ENCODE data around the gene SMAD6.

SMAD6 gene

DNA sequence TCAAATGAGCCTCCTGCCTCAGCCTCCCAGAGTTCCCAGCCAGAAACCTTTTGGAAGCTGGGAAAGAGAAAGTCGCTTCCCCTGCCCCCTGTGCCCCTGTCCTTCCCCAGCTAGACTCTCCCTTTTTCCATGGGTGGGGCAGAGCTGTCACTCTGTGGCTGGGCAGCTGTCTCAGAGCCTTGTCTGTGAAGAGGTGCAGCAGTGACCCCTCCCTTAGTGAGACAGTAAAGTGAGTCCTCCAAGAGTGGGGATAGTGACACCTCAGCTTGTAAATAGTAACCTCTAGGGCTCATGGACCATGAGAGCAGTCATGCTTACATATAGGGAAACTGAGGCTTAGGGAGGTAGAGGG is 76.3 kb downstream of the SMAD6 start:
- DNase-seq = no peak

- DNase-seq = no peak
Observed at GRCh38 chr15:66778716-66779115, 76.7 kb downstream of the SMAD6 start.

DNA sequence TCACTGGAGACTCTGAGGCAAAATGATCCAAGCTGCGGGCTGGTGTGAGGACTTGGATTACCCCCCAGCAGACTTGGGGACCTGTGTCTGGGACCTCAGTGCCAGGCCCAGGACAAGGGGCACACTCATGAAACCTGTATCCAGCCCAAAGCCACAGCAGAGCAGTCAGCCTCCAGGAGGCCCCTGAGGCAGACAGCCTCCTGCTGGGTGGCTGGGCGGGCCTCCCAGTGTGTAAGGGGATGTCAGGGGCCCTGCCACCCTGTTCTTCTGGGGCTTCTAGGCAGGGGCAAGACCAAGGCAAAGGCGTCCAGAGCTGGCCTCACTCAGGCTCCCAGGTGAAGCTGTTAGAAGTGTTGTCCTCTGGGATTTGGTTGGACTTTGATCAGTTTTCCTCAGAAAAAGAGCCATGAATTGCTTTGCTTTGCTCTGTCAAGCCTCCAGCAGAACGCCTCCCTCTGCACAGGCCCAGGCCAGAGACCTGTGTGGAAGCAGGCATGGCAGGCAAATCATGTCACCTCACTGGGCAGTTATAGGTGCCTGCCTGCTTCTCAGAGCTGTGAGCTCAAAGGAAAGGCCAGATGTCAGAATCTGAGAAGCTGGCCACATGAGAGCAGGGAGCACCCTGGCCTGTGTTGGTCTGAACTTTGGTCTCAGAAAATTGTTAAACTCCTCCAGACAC is 77.4 kb downstream of the SMAD6 start:
- DNase-seq = no peak

DNA sequence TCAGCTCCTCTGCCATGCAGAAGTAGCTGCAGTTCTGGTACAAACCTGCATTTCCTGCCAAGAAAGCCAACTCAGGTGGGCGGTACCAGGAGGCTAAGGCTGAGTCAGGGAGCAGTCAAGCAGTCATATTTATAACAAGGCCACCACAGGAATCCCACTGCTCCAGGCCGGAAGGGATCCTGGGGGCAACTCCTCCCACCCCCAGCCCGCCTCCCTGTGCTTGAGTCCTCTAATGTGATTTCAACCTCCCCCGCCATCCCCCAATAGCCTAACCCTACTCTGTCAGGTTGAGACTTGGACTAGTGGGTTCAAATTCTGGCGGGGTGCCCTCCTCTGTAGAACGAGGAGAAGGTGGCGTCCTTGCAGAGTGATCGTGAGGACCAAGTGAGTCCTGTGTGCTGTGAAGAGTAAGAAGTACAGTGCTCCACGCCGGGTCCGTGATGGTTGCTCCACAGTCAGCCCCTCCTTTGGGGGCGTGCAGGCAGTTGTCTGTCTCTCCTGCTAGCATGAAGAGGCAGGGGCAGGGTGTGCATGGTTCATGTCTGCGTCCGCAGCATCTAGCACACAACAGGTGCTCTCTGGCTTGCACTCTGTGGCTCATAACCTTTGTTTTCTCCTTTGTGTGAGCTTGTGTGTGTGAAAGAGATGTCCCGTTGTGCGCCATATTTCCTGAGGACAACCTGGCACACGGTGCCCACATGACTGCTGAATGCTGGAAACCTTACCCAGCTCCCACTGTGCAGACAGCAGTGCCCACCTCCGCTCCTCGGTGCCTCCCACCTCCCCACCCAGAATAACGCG is 78.3 kb downstream of the SMAD6 start:
- no peak for DNase-seq

GRCh38 chr15:66780973-66781718 is 79.1 kb downstream of the SMAD6 start:
- no peak for DNase-seq

- no peak for DNase-seq
Observed at GRCh38 chr15:66782785-66783184, 80.7 kb downstream of the SMAD6 start.

- DNase-seq = no peak
Observed at GRCh38 chr15:66783314-66783713, 81.3 kb downstream of the SMAD6 start.

- no peak for DNase-seq
Observed at GRCh38 chr15:66783725-66784124, 81.7 kb downstream of the SMAD6 start.

- DNase-seq = no peak
Observed at GRCh38 chr15:66784174-66784573, 82.1 kb downstream of the SMAD6 start.

GRCh38 chr15:66785637-66786036 is 83.6 kb downstream of the SMAD6 start:
- DNase-seq = no peak

- no peak for DNase-seq
Observed at GRCh38 chr15:66786222-66786621, 84.2 kb downstream of the SMAD6 start.

DNA sequence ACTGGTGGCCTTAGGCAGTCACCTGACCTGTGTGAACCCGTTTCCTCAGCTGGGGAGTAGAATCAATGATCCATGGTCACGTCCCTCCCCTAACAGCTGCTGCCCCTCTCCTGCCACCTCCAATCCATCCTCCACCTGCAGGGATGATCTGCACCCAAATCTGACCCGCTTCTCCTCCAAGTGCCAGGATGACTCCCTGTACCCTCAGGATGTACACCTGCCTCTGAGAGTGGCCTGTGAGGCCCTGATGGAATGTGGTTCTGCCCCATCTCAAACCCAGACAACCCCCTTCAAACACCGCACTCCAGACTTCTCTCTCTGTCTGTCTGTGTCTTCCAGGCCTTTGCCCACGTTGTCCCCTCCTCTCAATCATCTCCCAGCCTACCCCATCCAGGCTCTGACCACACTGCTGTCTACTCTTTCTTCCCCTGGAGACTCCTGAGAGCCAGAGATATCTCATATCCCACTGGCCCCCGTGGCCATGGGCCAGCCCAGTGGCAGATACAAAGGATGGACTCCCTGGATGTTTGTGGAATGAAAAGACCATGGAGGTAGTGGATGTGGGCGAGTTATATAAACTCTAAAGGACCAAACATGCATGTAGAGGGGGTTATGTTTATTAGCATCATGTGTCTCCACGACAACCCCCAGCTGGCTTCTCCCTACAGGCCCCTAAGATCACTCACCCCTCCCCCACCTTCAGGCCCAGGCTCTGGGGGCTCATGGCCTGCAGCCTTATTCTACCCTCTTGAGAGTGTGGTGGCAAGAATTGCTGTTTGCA is 84.9 kb downstream of the SMAD6 start:
- DNase-seq = no peak

DNA sequence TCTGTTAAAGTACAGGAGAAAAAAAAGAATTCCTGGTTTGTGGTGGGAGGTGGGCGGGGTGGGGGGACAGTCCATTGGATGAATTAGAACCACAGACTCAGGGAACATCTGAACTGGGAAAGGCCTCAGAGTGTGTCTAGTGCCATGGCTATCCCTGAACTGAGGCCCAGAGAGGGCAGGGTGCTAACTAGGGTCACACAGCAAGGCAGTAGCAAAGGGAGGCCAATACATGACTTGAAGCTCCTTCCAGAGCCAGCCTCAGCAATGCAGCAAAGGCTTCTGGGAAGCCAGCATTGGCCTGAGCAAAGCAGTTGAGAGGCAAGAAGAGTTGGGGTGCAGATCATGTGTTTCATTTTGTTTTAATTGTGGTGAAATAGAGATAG is 85.4 kb downstream of the SMAD6 start:
- no peak for DNase-seq

GRCh38 chr15:66788024-66788423 is 86.0 kb downstream of the SMAD6 start:
- DNase-seq = no peak

DNA sequence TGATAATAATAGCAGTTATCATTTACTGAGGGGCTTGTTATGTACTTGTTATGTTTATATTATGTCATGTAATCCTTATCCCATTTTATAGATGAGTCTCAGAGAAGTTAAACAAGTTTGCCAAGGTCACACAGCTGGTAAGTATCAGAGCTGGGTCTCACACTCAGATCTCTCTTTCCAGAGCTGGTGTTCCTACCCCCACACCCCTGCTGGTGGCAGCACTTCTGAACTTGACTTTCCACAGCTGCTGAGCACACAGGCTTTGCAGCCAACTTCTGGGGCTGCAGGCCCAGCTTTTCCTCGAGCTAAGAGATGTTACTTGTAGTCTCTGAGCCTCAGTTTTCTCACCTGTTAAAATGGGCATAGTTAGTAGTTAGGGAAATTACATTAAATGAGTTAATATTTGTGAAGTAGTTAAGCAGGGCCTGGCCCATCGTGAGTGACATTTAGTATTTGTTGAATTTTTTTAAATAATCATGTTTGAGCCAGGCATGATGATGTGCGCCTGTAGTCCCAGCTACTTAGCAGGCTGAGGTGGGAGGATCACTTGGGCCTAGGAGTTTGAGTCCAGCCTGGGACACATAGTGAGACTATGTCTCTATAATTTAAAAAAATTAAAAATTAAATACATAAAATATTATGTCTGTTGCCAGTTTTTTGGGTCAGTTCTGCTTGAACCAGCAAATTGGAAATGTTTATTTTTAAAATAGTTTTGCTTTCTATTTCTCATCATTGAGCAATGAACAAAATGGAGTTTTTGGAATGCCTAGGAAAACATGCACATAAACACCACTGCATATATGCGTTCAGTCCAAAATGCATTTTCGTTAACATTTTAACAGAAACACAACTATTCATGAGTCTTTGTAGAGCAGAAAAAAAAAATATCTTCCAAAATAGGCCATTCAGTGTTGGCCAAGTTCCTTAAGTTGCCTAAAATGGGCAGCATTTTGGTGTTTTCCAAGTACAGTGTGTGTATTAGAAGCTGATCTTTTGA is 87.3 kb downstream of the SMAD6 start:
- no peak for DNase-seq

GRCh38 chr15:66795851-66796250 is 93.8 kb downstream of the SMAD6 start:
- DNase-seq = no peak

DNA sequence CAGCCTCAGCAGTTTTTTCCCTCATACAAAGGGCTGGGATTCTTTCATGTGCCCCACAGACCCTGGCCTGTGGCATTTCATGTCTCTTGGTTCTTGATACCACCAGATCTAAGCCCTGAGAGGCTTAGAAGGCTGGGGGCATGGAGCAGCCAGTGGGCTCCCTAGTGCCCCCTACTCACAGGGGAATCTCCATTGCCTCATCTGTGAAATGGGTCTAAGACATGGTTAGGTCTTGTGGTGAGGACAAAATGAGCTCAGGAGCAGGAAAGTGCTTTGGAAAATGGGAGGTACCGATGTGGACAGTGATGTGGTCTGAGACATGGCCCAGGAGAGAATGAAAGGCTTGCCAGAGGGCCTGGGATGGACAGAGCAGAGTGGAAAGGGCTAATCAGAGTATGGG is 94.3 kb downstream of the SMAD6 start:
- no peak for DNase-seq

GRCh38 chr15:66797921-66798320 is 95.9 kb downstream of the SMAD6 start:
- DNase-seq = no peak

GRCh38 chr15:66798426-66799061 is 96.5 kb downstream of the SMAD6 start:
- no peak for DNase-seq

DNA sequence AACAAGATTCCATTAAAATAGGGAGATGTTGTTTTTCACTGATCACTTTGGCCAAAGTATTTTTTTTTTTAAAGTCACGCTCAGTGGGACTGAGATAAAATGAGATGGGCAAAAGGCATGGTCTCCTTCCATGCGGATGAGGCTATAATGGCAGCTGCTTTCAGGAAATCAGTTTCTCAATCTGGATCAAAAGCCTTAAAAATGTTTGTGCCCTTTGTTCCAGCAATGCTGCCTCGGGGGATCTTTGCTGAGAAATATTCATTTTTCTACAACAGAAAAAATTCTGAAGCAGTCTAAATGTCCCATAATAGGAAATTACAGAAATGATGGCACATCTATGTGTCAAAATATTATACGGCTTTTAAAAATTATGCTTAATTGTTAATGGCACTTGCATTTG is 97.2 kb downstream of the SMAD6 start:
- DNase-seq = no peak

- no peak for DNase-seq
Observed at GRCh38 chr15:66800584-66801235, 98.7 kb downstream of the SMAD6 start.

Measured in NCI-H446 treated with DMSO at 0.1 percent for 48 hours (cell line).